GM18907 (cell line): ENCODE data around the gene CIC.

Source experiments
- ATAC-seq: cut with Tn5 transposase; IDR thresholded peaks from one replicate; pipeline ENCODE4 v1.9.1; 2021; ENCODE audit warnings: mild to moderate bottlenecking, moderate library complexity; ENCODE audit not compliant: unreplicated experiment

Gene CIC

DNA sequence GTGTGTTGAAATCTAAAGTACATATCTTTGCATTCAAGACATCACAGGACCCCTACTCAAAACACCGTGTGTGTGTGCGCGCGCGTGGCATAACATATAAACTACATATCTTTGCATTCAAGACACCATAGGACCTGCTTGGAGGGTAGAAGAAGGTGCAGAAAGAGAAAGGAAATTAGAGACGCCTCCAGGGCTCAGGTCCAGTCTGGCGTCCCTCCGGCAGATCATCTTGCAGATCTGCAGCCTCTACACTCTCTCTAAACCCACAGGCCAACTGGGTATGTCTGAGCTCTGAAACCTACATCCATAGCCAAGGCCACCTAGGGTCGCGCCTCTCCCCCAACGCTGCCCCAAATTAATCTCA is 34.0 kb downstream of the CIC start:
- ATAC-seq = no peak

GRCh38 chr19:42303876-42304275 is 34.8 kb downstream of the CIC start:
- no peak for ATAC-seq

GRCh38 chr19:42306646-42307045 is 37.6 kb downstream of the CIC start:
- no peak for ATAC-seq

GRCh38 chr19:42309686-42310085 is 40.6 kb downstream of the CIC start:
- no peak for ATAC-seq

DNA sequence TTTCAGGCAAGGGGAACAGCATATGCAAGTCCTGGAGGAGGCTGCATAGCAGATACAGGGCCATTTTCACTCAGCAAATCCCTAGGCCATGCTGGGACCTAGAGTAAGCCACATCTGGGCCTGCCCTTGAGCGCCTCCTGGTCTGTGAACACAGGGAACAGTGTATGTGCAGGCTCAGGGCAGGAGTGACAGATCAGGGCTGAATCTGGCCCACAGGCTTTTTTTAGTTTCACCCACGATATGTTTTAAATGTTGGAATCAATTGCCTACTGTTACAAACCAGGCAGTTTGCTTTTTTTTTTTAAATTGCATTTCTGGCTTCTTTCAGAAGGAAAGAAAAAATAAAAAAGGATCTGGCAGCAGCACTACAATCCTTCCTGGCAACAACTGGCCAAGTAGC is 42.6 kb downstream of the CIC start:
- no peak for ATAC-seq

GRCh38 chr19:42312370-42312769 is 43.3 kb downstream of the CIC start:
- no peak for ATAC-seq

DNA sequence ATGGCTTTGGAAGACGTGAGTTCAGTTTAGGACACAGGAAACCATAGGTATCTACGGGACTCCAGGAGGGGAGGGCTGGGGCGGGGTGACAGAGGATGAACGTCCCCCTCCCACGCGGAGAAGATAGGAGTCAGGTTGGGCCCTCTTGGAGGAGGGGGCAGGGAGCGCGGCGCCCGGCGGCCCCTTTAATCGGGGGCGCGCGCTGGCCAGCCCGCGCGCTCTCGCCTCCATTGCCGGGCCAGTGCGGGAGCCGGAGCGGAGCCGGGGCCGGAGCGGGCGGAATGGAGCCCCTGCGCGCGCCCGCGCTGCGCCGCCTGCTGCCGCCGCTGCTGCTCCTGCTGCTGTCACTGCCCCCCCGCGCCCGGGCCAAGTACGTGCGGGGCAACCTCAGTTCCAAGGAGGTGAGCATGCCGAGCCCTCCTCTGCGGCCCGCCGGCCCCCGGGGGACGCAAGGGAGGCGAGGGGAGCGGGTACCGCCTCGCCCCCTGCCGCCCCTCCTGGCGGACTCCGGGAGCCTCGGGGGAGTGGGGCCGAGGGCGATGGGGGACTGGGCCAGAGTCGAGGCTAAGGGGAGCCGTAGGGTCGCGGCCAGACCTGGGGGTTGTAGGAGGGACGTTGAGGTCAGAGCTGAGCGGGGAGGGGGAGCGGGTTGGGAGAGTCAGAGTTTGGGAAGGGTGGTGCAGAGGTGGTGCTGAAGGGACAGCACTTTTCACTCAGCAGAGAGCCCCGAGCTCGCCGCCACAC is 44.2 kb downstream of the CIC start, which contains the start of gene TMEM145:
Gene TMEM145 (plus strand): TSS at position 214 of the 744 bp plus-strand sequence. CDS start 68 bp downstream, at position 282.
- ATAC-seq = no peak

DNA sequence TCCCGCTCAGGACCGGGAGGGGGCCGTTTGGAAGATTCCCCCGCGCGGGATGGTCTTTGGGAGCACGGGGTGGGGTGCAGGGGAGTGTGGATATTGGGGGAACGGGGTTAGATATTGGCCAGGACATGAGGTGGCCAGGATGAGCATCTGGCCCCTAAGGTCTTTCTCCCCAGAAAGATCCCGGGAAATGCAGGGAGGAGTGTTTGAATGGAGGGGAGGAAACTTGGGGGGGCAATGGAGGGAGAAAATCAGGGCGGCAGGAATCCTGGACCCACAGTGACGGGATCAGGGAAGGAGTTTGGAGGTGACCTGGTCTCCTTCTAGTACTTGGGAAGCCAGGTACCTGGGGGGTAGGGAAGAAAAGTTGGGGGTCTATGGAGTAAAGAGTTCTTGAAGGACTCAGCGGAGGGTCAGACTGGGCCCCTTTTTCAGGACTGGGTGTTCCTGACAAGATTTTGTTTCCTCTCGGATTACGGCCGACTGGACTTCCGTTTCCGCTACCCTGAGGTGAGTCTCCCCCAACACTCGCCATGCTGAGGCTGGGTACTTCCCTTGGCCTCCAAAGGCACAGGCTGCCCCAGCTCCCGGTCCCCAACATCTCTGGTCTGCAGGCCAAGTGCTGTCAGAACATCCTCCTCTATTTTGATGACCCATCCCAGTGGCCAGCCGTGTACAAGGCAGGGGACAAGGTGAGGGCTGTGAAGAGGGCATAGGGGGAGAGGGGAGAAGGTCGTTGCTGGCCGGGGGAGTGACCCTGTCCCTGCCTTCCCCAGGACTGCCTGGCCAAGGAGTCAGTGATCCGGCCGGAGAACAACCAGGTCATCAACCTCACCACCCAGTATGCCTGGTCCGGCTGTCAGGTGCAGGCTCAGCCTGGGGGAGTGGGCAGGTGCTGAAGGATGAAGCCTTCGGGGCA is 45.0 kb downstream of the CIC start:
- ATAC-seq = no peak

DNA sequence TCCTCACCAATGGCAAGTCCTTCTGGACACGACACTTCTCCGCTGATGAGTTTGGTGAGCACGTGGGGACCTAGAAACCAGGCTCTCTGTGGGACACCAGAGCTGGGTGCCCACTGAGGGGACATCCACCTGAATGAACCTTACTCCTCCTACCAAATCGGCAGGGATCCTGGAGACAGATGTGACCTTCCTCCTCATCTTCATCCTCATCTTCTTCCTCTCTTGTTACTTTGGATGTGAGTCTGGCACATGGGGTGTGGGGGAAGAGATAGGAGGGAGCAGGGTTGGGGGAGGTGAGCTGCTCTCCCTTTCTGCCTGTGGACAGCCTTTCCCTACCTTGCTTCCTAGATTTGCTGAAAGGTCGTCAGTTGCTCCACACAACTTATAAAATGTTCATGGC is 46.0 kb downstream of the CIC start:
- no peak for ATAC-seq

GRCh38 chr19:42316223-42317211 is 47.5 kb downstream of the CIC start:
- ATAC-seq = no peak

DNA sequence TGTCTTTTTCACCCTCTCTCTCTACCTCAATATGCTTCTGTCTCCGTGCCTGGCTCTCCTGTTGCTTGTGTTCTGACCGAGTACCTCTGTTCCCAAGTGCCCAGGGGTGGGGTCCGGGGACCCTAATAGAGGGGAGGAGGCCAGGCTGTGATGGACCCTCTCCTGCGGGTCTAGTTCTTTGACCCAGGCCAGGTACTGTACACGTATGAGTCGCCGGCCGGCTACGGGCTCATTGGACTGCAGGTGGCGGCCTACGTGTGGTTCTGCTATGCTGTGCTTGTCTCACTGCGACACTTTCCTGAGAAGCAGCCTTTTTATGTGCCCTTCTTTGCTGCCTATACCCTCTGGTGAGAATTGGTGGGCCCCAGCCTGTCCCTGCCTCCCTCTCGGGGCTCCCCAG is 48.5 kb downstream of the CIC start:
- ATAC-seq = no peak

- ATAC-seq = no peak
Observed at GRCh38 chr19:42322305-42322704, 53.3 kb downstream of the CIC start.

DNA sequence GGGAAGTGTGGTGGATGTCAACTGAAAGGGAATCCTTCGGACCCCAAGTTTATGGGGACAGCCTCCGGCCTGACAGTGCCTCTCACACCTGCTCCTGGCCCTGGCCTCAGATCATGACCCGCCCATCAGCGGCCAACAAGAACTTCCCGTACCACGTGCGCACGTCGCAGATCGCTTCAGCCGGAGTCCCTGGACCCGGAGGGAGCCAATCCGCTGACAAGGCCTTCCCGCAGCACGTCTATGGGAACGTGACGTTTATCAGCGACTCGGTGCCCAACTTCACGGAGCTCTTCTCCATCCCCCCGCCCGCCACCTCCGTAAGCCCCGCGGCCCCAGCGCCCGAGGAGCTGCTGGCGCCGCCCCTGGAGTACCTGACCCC is 54.4 kb downstream of the CIC start:
- ATAC-seq = no peak

- no peak for ATAC-seq
Observed at GRCh38 chr19:42323852-42324654, 55.0 kb downstream of the CIC start.

DNA sequence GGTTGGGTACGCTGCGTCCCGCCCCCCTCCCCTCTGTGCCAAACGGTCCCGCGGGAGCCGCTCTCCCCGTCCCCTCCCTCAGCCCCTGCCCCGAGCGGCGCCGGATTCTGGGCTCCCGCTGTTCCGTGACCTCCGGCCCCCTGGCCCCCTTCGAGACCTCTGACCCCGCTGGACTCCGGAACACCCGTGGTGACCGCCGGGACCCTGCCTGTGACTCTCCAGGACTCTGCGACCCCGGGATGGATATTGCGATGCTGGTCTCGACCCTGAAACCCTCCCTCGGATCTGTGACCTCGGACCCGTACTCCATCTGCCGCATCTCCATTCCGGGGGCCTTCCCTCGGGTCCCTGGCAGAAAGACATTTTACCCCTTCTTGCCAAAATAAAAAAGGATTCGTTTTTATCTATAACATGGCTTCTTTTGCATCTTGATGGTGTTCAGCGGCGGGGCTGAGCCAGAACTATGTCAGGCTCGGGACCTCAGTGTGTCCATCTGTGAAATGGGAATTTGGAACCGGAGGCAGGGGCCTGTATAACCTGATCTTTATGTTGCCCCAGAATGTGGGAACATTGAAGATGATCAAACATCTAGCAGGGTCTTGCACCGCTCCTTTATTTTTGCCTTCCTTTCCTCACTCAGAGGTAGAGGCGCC is 55.7 kb downstream of the CIC start:
- ATAC-seq = no peak

GRCh38 chr19:42325308-42325895 is 56.4 kb downstream of the CIC start, which contains the start of gene MEGF8:
TSS of gene MEGF8 (plus strand) at chr19:42325635. CDS start at chr19:42326244, 609 bp downstream.
- ATAC-seq = peak; percentile 91

GRCh38 chr19:42325896-42326771 is 57.1 kb downstream of the CIC start:
- peak; percentile 12 for ATAC-seq

- ATAC-seq = no peak
Observed at GRCh38 chr19:42326969-42327368, 57.9 kb downstream of the CIC start.
